Neuron (in vitro differentiated cells): ENCODE results near the gene STARD3NL.
"Not testable (repeated sequence)": the region's sequence is repeated elsewhere in the genome, so short reads cannot be mapped to it uniquely, and the experiment has no call there.

Source experiments
- H2AFZ ChIP-seq: one replicate; pipeline ENCODE4 v1.6.1; 2013; ENCODE audit warnings: low read depth, mild to moderate bottlenecking, inconsistent platforms, low read length, moderate library complexity
- H3K27me3 ChIP-seq: one replicate; pipeline ENCODE4 v1.6.1; 2013; ENCODE audit warnings: low read length; ENCODE audit not compliant: insufficient read depth
- H3K36me3 ChIP-seq: one replicate; pipeline ENCODE4 v1.6.1; 2013; ENCODE audit warnings: low read length; ENCODE audit not compliant: insufficient read depth
- H3K4me1 ChIP-seq: one replicate; pipeline ENCODE4 v1.6.1; 2013; ENCODE audit warnings: low read length; ENCODE audit not compliant: insufficient read depth
- H3K4me3 ChIP-seq: 2 replicates; pipeline ENCODE4 v1.5.1; 2013; ENCODE audit warnings: mild to moderate bottlenecking, low read length, moderate library complexity
- H3K9me3 ChIP-seq: one replicate; pipeline ENCODE4 v1.6.1; 2013; ENCODE audit warnings: low read length

The STARD3NL gene

GRCh38 chr7:38168890-38169570, 9.0 kb upstream of the STARD3NL start:
- Histone ChIP-seq H3K36me3 (no peaks in the 10 kb centered on the region), H3K9me3 (peaks cover 6% of the 10 kb centered on the region), H3K27me3 (no peaks in the 10 kb centered on the region), H3K4me1 (no peaks in the 10 kb centered on the region), H3K4me3 (no peak overlapping the region), H2AFZ (no peak overlapping the region)

- no peaks in the 10 kb centered on the region for H3K27me3 ChIP-seq
- no peaks in the 10 kb centered on the region for H3K4me1 ChIP-seq
- H3K36me3 ChIP-seq: no peaks in the 10 kb centered on the region
- no peak overlapping the region for H2AFZ ChIP-seq
- H3K9me3 ChIP-seq: peaks cover 4% of the 10 kb centered on the region
- H3K4me3 ChIP-seq: no peak overlapping the region
These were observed 8.2 kb upstream of the STARD3NL start for GRCh38 chr7:38169847-38170246.

GRCh38 chr7:38171623-38172391, 6.2 kb upstream of the STARD3NL start:
- H3K4me1 ChIP-seq: no peaks in the 10 kb centered on the region
- H3K36me3 ChIP-seq: no peaks in the 10 kb centered on the region
- H3K4me3 ChIP-seq: no peak overlapping the region
- H3K27me3 ChIP-seq: no peaks in the 10 kb centered on the region
- peaks cover 4% of the 10 kb centered on the region for H3K9me3 ChIP-seq
- no peak overlapping the region for H2AFZ ChIP-seq

- peaks cover 16% of the 10 kb centered on the region for H3K4me1 ChIP-seq
- not testable (repeated sequence) for H3K4me3 ChIP-seq, H3K9me3 ChIP-seq, H3K36me3 ChIP-seq, H3K27me3 ChIP-seq, H2AFZ ChIP-seq
These were observed 2.5 kb upstream of the STARD3NL start for GRCh38 chr7:38175547-38175946.

- Histone ChIP-seq H3K4me3 (peak overlapping the region; percentile 69), H3K27me3 (no peaks in the 10 kb centered on the region), H3K4me1 (peaks cover 21% of the 10 kb centered on the region), H3K9me3 (peaks cover 3% of the 10 kb centered on the region), H3K36me3 (peaks cover 7% of the 10 kb centered on the region), H2AFZ (no peak overlapping the region)
These were observed 433 bp upstream of the STARD3NL start for GRCh38 chr7:38177621-38178003.

GRCh38 chr7:38178695-38179344, 775 bp downstream of the STARD3NL start:
- Histone ChIP-seq H3K27me3 (no peaks in the 10 kb centered on the region), H3K36me3 (peaks cover 10% of the 10 kb centered on the region), H3K9me3 (no peaks in the 10 kb centered on the region), H3K4me3 (peak overlapping the region; percentile 76), H3K4me1 (peaks cover 21% of the 10 kb centered on the region), H2AFZ (peak overlapping the region; percentile 72)

- Histone ChIP-seq H3K27me3 (no peaks in the 10 kb centered on the region), H3K36me3 (peaks cover 15% of the 10 kb centered on the region), H2AFZ (no peak overlapping the region), H3K9me3 (peaks cover 4% of the 10 kb centered on the region), H3K4me1 (peaks cover 21% of the 10 kb centered on the region), H3K4me3 (peak overlapping the region; percentile 76)
These were observed 1.8 kb downstream of the STARD3NL start for GRCh38 chr7:38179776-38180226.

- Histone ChIP-seq H2AFZ (no peak overlapping the region), H3K36me3 (peaks cover 15% of the 10 kb centered on the region)
These were observed 3.1 kb downstream of the STARD3NL start for GRCh38 chr7:38181111-38181510.

GRCh38 chr7:38182450-38182849, 4.4 kb downstream of the STARD3NL start:
- Histone ChIP-seq H3K36me3 (peaks cover 15% of the 10 kb centered on the region), H3K9me3 (peaks cover 4% of the 10 kb centered on the region), H3K27me3 (no peaks in the 10 kb centered on the region), H3K4me3 (no peak overlapping the region), H3K4me1 (peaks cover 31% of the 10 kb centered on the region), H2AFZ (no peak overlapping the region)

More at GRCh38 chr7:38181111-38181510, 3.1 kb downstream of the STARD3NL start:
- Histone ChIP-seq H3K9me3 (peaks cover 4% of the 10 kb centered on the region), H3K4me3 (no peak overlapping the region), H3K4me1 (peaks cover 28% of the 10 kb centered on the region), H3K27me3 (no peaks in the 10 kb centered on the region)

GRCh38 chr7:38185395-38186307, 7.6 kb downstream of the STARD3NL start:
- Histone ChIP-seq H2AFZ (no peak overlapping the region), H3K4me3 (no peak overlapping the region), H3K9me3 (peaks cover 4% of the 10 kb centered on the region), H3K27me3 (no peaks in the 10 kb centered on the region), H3K4me1 (peaks cover 39% of the 10 kb centered on the region), H3K36me3 (peaks cover 15% of the 10 kb centered on the region)

GRCh38 chr7:38186593-38187314, 8.7 kb downstream of the STARD3NL start:
- Histone ChIP-seq H3K4me1 (peaks cover 35% of the 10 kb centered on the region), H3K36me3 (peaks cover 13% of the 10 kb centered on the region), H3K4me3 (no peak overlapping the region), H3K27me3 (no peaks in the 10 kb centered on the region), H2AFZ (no peak overlapping the region), H3K9me3 (peaks cover 4% of the 10 kb centered on the region)

- H2AFZ ChIP-seq: no peak overlapping the region
- H3K4me1 ChIP-seq: peaks cover 35% of the 10 kb centered on the region
- no peak overlapping the region for H3K4me3 ChIP-seq
- no peaks in the 10 kb centered on the region for H3K27me3 ChIP-seq
- H3K9me3 ChIP-seq: peaks cover 4% of the 10 kb centered on the region
- H3K36me3 ChIP-seq: peaks cover 8% of the 10 kb centered on the region
These were observed 9.9 kb downstream of the STARD3NL start for GRCh38 chr7:38187794-38188440.
